ENCODE measurements around the gene CMTR1. TPM values are rescaled to one million over a fixed set of nuclear protein-coding genes. Genes with fewer than 3 reads are reported as not detected.

The CMTR1 gene
- total and polyA plus RNA-seq, 2 donors from 2014 or later: 17.3 to 35.6 TPM

GRCh38 chr6:37418722-37419121, 14.3 kb upstream of the CMTR1 start:
- peaks cover 0 to 6% (median 0%) of the 10 kb centered on the region in 3 donors for H3K9me3 ChIP-seq (ENCODE audit: control insufficient read depth in 2 of 3, insufficient read depth in 1 of 3, low read length in 3 of 3)
- H3K27me3 ChIP-seq (ENCODE audit: control insufficient read depth, insufficient read depth, low read length): no peaks in the 10 kb centered on the region
- H3K9ac ChIP-seq (ENCODE audit: low read length in 3 of 3): no peak overlapping the region
- no peak for TF ChIP-seq CTCF (IDR thresholded peaks at IDR 0.05; ENCODE audit: borderline replicate concordance, extremely low read depth, insufficient read depth)
- no peaks in the 10 kb centered on the region for H3K4me1 ChIP-seq (ENCODE audit: control insufficient read depth in 2 of 3, insufficient read depth in 2 of 3, low read depth in 1 of 3, low read length in 3 of 3)
- no peak for DNase-seq
- no peak overlapping the region for H3K4me3 ChIP-seq (ENCODE audit: low read length in 3 of 3)
- no peak for FAIRE-seq
- intact Hi-C loops (cut with DNase I): no loop called here
- H3K27ac ChIP-seq (ENCODE audit: low read depth in 2 of 2, low read length in 2 of 2): no peak overlapping the region
- H3K36me3 ChIP-seq (ENCODE audit: control insufficient read depth in 2 of 3, insufficient read depth in 3 of 3, low read length in 3 of 3): no peaks in the 10 kb centered on the region

- no peaks in the 10 kb centered on the region for H3K36me3 ChIP-seq (ENCODE audit: control insufficient read depth in 2 of 3, insufficient read depth in 3 of 3, low read length in 3 of 3)
- H3K27me3 ChIP-seq (ENCODE audit: control insufficient read depth, insufficient read depth, low read length): no peaks in the 10 kb centered on the region
- no peak overlapping the region for H3K27ac ChIP-seq (ENCODE audit: low read depth in 2 of 2, low read length in 2 of 2)
- H3K4me1 ChIP-seq (ENCODE audit: control insufficient read depth in 2 of 3, insufficient read depth in 2 of 3, low read depth in 1 of 3, low read length in 3 of 3): no peaks in the 10 kb centered on the region
- FAIRE-seq: no peak
- no peak for DNase-seq
- H3K9ac ChIP-seq (ENCODE audit: low read length in 3 of 3): no peak overlapping the region
- no peak for TF ChIP-seq CTCF (IDR thresholded peaks at IDR 0.05; ENCODE audit: borderline replicate concordance, extremely low read depth, insufficient read depth)
- no peak overlapping the region for H3K4me3 ChIP-seq (ENCODE audit: low read length in 3 of 3)
- H3K9me3 ChIP-seq (ENCODE audit: control insufficient read depth in 2 of 3, insufficient read depth in 1 of 3, low read length in 3 of 3): no peaks in the 10 kb centered on the region
- intact Hi-C loops (cut with DNase I): no loop called here
Measured at GRCh38 chr6:37426058-37426944, 6.7 kb upstream of the CMTR1 start.

- H3K36me3 ChIP-seq (ENCODE audit: control insufficient read depth in 2 of 3, insufficient read depth in 3 of 3, low read length in 3 of 3): no peaks in the 10 kb centered on the region
- no peak overlapping the region for H3K4me3 ChIP-seq (ENCODE audit: low read length in 3 of 3)
- FAIRE-seq (no peak), DNase-seq (no peak)
- intact Hi-C loops (cut with DNase I): no loop called here
- H3K27me3 ChIP-seq (ENCODE audit: control insufficient read depth, insufficient read depth, low read length): no peaks in the 10 kb centered on the region
- no peak overlapping the region for H3K9ac ChIP-seq (ENCODE audit: low read length in 3 of 3)
- no peak overlapping the region for H3K27ac ChIP-seq (ENCODE audit: low read depth in 2 of 2, low read length in 2 of 2)
- no peaks in the 10 kb centered on the region for H3K4me1 ChIP-seq (ENCODE audit: control insufficient read depth in 2 of 3, insufficient read depth in 2 of 3, low read depth in 1 of 3, low read length in 3 of 3)
- no peaks in the 10 kb centered on the region for H3K9me3 ChIP-seq (ENCODE audit: control insufficient read depth in 2 of 3, insufficient read depth in 1 of 3, low read length in 3 of 3)
- TF ChIP-seq CTCF (IDR thresholded peaks at IDR 0.05; ENCODE audit: borderline replicate concordance, extremely low read depth, insufficient read depth): no peak
Measured at GRCh38 chr6:37426945-37427510, 6.0 kb upstream of the CMTR1 start.
